ENCODE data around the gene ELMOD3.

DNA sequence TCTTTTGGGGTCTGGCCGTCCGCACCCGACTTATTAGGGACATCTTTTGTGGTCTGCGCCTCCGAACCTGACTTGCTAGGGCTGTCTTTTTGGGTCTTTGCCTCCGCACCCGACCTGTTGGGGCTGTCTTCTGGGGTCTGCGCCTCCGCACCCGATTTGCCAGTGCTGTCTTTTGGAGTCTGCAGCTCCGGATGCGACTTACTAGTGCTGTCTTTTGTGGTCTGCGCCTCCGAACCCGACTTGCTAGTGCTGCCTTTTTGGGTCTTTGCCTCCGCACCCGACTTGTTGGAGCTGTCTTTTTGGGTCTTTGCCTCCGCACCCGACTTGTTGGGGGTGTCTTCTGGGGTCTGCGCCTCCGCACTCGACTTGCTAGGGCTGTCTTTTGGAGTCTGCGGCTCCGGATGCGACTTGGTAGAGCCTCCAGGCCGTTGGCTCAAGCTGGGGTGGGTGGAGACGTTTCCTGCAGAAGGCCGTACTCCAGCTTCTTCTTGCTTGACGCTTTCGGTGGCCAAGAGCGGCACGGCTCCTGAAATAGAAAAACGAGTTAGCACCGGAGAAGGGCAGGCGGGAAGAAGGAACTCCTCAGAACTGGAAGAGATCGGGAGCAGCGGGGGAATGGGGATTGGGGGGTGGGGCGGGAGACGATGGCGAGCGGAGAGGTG is 27.3 kb upstream of the ELMOD3 start:
- no peak for TF ChIP-seq POLR2AphosphoS5 (IDR thresholded peaks at IDR 0.05)
- TF ChIP-seq, protein P1, sequence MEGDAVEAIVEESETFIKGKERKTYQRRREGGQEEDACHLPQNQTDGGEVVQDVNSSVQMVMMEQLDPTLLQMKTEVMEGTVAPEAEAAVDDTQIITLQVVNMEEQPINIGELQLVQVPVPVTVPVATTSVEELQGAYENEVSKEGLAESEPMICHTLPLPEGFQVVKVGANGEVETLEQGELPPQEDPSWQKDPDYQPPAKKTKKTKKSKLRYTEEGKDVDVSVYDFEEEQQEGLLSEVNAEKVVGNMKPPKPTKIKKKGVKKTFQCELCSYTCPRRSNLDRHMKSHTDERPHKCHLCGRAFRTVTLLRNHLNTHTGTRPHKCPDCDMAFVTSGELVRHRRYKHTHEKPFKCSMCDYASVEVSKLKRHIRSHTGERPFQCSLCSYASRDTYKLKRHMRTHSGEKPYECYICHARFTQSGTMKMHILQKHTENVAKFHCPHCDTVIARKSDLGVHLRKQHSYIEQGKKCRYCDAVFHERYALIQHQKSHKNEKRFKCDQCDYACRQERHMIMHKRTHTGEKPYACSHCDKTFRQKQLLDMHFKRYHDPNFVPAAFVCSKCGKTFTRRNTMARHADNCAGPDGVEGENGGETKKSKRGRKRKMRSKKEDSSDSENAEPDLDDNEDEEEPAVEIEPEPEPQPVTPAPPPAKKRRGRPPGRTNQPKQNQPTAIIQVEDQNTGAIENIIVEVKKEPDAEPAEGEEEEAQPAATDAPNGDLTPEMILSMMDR (IDR thresholded peaks at IDR 0.05): no peak
